Activated CD8-positive, alpha-beta memory T cell treated with anti-CD3 and anti-CD28 coated beads, Interleukin-2, amount 50 U/mL, for 48 hours (primary cell): ENCODE measurements around the gene PARL.

Experiments
- DNase-seq: peaks from one replicate; pipeline ENCODE4 v3.0.0-alpha.2; 2020

Gene PARL

DNA sequence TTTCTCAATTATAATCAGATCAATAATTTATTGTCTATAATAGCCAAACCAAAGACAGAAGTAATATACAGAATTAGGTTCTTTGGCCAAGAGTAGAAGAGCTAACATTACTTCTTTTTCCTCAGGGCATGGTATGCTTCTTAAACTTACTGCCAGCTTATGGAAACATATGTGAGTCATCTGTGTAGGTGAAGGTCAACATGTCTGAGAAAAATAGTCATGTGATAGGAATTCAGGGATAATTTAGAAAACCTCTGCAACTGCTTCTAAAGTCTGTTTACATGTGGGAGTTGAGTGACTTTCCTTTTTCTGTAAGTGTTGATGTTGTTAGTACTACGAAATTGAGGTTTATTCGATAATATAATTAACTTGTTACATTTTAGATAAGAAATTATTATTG lies 40.1 kb downstream of the PARL start:
- no peak for DNase-seq

DNA sequence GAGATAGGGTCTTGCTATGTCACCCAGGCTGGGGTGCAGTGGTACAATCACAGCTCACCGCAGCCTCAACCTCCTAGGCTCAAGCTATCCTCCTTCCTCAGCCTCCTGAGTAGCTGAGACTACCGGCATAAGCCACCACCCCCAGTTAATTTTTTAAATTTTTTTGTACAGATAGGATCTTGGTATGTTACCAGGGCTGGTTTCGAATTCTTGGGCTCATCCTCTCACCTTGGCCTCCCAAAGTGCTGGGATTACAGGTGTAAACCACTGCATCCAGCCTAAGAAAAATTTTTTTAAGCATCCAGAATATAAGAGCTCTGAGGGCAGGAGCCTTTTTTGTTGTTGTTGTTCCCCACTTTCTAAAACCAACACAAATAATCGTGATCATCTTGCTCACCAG lies 44.9 kb downstream of the PARL start:
- DNase-seq: no peak

DNA sequence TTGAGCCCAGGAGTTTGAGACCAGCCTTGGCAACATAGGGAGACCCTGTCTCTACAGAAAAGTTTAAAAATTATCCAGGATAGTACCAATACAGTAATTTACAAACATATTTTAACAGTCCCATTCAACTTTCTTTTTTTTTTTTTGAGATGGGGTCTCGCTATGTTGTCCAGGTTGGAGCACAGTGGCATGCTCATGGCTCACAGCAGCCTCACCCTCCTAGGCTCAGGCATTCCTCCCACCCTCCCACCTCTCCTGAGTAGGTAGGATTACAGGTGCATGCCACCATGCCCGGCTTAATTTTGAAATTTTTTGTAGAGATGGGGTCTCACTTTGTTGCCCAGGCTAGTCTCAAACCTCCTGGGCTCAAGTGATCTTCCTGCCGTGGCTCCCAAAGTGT lies 46.8 kb downstream of the PARL start:
- DNase-seq: no peak

DNA sequence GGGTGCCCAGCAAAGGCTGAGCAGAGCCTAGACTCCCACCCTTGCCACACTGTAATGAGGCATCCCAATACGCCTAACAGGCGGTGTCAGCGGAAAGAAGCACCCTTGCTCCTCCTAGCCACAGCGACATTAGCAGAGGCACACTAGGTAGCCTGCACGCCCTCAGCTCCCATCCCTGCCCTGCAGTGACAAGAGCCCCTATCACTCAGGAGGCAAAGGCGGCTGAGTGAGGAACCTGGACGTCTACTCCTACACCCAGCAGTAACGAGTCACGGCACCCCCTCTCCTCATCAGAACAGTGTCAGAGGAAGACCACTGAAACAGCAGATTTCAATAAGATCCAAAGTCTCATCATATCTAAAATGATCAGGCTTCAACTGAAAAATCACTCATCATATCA lies 47.3 kb downstream of the PARL start:
- no peak for DNase-seq

DNA sequence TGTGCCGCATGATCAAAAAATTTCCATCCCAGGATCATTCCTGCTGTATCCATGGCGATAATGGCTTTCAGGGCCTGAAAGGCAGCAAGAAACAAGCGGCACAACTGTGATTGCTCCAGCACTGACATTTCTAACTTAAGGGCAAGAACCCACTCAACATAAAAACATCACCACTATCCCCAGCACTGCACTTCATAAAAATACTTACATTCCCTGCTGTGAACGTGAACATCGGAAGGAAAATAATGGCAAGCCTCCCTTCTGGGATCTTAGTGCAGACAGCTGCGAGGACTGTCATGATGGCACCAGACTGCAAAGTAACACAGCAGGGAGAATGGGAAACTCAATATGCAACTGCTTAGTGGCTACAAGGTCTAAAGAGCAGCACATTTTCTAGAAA lies 51.2 kb downstream of the PARL start:
- no peak for DNase-seq

DNA sequence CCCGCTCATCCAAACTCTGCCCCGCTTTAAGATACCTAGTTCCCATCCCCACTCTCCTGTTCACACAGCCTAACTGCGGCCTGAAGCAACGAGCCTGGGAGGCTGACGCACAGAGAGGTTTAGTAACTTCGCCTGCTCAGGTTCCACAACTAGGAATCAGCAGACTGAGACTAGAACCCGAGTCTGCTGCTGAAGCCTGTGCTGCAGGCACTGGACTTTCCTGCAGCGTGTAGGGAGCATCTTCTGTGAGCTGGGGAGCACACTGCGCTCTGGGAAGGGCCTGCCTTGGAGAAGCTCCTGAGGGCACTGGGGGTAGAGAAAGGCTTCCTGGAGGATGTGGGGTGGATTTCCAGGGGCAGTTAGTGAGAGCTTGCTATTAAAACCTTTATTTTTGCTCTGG lies 54.5 kb downstream of the PARL start:
- DNase-seq: no peak

DNA sequence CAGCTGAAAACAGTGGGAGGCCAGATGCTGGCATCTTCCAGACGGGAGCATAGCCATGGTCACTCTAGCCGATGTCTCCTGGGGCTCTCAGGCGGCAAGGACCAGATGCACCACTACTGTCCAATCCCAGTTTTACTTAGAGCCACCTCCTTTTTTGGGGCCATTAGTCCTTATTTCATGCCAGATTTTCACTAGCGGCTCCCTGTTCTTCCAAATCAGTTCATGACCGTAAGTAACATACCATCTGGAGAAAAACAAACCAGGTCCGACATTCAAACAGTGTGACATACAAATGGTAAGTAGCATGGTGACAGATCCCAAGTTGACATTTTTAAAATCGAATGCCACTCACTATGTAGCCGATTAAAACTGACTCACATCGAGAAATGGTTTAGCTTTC lies 55.2 kb downstream of the PARL start:
- DNase-seq: no peak

DNA sequence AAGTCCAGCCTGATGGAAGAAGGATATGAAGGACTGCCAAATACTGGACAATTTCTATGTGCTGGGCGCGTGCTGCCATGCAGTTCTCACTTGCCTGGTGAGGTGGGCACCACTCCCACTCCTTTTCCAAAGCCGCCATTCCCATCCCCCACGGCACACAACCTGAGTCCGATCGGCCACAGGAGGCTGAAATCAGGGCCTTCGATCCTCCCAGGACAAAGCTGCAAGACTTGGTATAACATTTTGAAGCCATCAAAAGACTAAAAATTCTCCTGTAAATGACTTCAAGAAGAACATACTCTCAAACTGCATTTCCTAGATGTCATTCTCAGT lies 56.2 kb downstream of the PARL start:
- no peak for DNase-seq

DNA sequence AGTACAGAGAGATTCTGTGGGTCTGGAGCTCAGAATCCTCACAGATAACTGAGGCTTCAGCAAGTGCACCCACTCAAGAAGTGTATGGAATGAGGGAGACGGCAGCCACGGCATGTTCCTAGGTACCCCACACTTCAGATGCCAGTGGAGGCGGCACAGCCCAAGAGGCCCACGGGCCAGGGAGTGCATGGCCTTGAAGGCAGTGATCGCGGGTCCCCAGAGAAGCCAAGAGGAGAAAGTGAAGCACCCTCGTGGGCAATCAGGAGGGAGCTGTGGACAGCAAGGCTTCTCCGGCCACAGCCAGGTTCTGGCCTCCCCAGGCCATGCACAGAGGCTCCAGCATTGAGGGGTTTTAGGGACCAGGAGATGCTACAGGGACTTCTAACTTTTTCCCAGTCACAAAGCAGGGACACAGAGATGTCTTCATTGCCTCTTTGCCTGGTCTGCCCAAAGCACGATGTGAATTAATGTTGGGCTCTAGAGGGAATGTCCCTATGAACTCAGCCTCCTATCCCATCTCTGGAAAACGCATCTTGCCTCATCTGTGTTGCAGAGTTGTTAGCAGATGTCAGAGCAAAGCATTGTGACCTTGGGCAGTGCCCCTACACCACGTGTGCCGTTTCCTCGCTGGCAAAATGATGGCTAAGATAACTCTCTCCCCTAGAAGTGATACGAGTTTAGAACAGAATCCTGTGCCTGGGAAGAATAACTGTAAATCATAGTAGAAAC lies 56.7 kb downstream of the PARL start:
- DNase-seq: no peak

DNA sequence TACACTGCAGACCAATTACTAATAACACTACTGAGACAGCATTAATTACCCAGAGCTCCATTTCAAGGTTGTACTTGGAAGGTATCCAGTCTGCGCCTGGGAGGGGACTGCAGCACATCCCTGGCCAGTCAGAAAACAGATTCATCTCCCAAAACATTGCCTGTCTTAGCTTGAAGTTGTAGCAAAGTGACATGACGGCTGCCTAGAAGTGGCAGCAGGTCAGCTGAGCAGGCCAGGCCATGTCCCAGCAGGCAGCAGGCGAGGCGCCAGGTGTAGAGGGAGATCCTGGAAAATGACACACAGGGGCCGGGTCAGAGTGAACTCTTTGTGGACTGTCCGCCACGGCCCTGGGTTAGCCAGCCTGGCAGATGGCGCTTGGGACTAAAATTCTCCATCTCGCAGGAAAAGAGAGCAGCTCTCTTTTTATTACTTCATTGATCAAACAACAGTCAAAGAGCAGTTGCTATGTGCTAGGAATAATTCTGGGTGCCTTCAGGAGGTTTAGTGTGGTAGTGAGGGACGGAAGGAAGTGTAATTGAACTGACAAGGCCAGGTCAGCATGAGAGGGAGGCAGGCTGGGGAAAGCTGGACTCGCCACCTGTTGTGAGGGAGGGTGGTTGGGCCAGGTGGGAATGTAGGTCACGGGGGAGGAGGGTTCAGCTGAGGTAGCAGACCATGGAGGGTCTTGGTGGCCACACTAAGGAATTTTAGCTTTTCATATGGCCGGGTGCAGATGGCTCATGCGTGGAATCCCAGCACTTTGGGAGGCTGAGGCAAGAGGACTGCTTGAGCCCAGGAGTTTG lies 58.0 kb downstream of the PARL start:
- peak; percentile 41 for DNase-seq

DNA sequence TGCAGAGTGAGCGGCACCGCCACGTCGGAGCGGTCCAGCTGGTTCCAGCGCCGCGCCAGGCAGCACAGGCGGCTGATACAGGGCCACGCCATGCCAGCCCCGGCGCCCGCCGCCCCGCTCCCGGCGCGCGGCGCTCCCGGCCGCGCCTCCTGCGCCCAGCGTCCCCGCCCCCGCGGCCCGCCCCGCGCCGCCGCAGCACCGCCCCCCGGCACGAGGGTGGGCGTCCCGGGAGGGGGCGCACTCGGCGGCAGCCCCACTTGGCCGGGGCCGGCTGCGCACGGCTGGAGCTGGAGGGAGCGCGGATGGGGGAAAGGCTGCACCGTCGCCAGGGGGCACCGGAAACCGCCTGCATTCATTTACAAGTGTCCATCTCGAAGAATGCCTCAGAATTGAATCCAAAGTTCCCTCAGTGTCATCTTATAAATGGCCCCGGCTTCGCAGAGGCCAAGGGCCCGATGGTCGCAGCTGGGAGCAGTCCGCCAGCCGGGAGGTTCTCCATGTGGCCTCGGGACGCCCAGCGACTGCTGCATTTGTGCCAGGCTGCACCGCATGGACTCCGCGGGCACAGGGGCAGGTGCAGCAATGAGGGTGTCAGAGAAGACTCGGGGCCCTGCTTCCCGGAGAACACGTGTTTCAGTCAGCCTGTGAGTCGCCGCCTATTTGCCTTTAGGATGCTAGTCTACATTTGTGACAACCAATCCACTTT lies 59.1 kb downstream of the PARL start, which contains the start of gene MAP6D1:
Gene MAP6D1, minus strand, starts transcription at position 122 of the 706 bp plus-strand sequence. Its CDS starts 30 bp downstream, at position 92.
- DNase-seq: peak; percentile 78

DNA sequence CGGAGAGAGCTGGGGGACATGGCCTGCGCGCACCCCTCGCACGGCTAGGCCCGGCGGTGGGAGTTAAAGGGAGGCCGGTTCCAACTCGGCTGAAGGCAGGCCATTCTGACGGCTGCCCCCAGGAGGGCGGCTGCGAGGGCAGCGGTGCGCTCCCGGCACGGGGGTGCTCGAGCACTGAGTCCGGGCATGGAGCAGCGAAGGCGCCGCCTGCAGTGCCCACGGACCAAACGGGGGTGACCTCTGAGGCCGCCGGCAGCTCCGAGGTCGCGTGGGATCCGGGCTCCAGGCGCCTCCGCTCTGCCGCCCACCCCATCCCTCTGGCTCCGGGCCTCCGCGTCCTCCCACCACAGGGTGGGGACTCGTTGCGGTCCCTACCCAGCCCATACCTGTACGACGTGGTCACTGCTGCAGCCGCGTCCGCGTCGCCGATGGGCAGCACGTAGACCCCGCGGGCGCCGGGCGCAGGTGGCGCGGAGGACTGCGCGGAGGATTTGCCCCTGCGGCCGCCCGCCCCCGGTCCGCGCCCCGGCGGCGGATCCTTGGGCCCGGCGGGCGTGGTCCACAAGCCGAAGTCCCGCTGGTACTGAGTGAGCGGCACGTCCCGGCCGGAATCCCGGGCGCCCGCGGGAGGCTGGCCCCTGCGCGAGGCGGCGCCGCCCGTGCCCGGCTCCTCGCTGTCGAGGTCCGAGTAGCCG lies 59.8 kb downstream of the PARL start:
- peak; percentile 64 for DNase-seq

DNA sequence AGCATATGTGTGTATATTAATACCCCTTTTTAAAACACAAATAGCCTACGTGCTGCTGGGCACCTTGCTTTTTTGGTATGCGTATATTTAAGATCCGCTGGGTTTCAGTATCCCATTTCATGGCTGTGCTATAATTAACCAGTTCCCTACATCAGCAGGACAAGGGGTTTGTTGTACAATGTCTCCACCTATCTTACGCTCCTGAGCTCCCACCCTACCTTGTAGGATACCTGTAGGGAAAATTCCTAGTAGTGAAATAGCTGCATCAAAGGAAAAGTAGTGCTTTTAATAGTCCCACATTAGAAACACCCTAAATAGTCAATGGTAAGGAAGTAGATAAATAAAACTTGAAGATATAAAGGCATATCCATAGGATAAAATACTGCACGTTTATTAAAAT lies 60.7 kb downstream of the PARL start:
- DNase-seq: no peak

DNA sequence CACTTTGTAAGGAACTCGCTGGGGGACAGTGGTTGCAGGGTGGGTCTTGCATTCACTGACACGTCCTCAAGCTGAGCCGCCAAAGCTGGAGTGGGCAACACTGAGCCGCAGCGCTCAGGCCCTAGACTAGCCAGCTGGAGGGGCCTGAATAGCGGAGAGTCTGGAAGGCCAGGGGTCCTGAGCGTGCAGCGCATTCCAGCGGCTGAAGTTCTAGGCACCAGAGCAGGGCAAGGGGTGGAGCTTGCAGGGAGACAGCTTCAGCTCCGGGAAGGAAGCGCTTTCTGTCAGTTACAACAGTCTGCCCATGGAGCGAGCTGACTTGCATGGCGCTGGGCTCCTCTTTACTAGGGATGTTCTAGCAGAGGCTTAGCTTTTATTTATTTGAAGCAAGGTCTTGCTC lies 62.0 kb downstream of the PARL start:
- no peak for DNase-seq

DNA sequence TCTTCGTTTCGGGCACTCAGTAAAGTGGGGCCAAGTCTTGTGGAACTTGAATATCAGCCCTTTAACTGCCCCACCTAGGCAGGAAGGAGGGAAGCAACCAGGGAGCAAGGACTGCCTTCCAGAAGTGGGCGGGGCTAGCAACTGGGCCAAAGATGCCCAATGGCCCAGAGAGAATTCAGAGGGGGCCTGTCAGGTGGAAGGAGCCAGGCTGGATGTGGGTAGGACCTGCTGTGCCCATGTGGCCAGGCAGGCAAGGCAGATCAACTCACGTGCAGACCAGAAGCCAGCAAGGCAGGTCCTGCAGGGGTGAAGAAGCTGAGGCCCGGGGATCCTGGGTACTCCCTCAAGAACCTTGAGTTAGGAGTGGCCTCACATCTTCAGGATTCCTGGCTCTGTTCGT lies 64.8 kb downstream of the PARL start:
- DNase-seq: no peak

DNA sequence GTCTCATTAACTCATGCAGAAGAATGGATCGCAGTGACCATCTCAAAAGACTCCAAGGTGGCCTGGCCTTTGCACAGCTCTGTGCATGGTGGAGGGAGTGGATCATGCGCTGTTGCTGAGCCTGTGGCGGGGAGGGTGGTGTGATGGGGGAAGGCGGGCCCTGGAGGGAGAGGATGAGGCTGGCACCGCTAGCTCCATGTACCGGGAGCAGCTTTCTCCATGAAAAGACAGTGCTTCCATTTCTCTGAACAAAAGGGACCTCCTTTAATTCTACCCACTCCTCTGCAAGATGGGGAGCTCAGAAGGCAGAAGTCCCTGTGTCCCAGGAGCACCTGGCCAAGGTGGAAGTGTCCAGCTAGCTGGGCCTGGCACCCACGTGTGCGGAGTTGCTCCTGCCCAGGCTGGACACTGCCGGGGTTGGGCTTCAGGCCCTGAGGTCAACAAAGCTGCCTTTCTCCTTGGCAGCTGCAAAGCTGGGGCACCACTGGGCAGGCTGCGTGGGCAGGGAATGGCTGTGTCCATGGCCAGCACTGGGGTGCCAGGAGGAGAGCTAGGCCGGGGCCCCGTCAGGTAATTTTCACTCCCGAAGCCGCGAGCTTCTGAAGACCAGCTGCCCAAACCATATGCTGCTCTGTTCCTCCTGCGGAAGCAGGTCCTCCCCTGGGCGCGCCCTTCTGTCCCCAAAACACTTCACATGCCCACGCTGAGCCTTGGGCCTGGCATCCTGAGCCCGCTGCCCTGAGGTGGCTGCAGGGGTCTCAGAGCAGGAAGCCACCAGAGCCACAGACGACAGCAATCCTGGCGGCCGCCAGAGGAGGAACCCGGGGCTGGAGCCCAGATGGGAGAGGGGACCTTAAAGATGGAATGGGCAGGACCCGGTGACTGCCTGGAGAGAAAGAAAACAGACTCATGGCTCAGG lies 65.7 kb downstream of the PARL start:
- no peak for DNase-seq

DNA sequence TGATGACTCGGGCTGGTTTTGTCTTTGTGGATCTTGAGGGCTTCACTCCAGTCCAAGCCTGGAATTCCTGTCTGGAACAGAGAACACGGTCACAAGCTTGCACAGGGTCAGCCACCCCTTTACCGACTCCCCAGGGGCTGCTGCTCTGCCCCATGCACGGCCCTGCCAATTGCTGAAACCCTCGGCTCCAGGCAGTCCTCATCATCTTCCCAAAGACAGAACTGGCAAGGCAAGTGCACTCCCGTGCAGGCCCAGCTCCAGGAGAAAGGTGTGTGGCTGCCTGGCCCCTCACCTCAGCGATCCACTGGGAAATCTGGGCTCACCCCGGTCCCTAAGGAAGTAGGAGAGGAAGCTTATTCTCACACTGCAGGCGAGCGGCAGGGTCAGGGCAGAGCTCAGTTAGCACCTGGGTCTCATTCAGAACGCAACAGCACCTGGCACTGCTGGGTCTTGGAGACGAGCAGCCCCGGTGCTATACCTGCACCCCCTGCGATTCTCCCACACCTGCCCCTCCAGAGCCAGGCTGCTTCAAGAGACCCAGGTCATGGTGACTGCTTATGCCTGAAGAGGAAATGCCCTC lies 66.5 kb downstream of the PARL start:
- no peak for DNase-seq

DNA sequence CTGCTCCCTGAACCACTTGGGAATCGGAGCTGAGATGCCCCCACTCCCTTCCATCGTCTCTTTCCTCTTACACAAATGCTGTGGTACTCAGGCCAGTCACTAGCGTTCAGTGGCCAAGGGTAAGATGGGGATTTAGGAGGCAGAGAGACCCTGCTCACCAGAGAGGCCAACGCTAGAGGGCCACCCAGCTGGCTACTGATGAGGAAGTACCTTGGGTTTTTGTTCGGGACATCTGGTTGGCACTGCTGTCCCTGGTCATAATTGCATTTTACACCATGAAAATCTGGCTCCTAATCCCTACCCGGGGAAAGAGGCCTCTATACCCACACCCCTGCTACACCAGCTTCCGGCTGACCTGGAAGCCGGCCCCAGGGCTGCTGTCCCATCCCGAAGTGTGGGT lies 67.0 kb downstream of the PARL start:
- DNase-seq: no peak

DNA sequence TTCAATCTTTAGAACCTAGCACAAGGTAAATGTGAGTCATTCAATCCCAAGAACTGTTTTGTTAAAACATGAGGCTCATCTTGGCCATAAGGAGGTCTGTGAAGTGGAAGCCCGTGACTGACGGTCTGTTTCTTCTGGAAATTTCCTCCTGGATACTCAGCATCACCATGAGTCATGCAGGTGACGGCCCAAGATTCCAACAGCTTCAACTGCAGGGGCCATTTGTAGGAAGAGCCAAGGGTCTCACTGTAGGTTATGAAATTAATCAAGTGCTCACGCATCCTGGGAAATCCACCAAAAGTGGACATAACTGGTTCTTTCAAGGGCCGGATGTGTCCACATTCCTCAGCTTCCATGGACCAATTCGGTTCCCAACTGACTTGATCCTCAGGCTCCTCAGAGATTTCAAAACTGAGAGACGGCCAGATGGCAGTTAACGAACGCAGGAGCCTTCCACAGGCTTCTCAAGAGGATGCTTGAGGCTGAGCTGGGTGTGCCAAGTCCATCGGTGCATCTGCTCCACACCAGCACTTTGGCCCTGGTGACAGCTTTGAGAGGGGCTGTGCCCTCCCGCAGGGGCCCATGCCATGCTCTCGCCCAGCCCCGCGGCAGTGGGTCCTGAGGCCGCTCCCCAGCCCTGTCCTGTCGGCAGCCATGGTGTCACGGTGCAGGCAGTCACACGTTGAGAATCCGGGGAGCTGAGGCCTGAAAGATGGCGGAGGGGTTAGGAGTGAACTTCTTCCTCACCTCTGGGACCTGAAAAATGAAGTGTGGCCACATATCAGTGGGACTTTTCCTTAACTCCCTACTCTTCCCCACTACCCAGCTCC lies 67.8 kb downstream of the PARL start:
- DNase-seq: no peak

DNA sequence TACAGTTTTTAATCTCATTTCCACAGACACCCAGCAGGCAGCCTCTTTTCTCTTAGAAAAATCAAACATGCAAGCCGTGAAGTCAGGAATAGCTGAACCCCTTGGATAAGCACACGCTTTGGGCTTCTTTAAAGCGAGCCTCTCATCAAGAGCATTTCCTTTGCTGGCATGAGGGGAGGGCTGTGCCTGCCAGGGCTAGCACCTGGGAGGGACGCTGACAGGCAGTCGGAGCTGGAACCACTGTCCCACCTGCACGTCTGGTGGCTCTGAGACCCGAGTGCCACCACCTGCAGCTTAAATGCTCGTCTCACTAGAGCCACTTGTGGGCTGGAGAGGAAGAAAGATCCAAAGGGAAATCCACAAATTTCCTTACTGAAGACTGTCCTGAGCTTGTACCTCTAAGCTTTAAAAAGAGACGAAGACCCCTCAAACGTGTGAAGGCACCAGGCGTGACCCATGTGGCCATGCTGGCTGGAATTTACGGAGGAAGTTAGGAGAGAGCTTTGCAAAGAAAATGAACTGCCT lies 68.7 kb downstream of the PARL start:
- no peak for DNase-seq

DNA sequence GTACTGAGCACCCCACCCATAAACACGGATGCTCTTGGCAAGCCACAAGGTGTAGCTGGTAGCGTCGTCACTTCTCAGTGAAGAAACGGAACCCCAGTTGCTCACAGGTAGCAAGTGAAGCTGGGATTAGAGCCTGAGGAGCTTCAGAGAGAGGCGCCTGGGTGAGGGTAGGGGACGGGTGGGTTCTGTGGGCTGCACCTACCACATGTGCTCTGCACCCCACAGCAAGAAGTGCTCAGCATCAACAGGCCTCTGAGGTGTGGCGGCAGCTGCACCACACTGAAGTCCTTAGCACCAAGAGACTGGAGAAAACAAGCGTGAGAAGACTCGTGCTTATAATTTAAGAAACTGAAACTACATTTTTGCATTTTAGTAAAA lies 69.1 kb downstream of the PARL start:
- DNase-seq: no peak
